Tibial artery (tissue), 4 donors: ENCODE data around the gene NCKAP5.

Experiments
- DNase-seq, 2 donors: peaks; one replicate each; pipeline ENCODE4 v3.0.0-alpha.2; 2019
- H3K27ac ChIP-seq, 2 donors: fragments of 200-600 bp; sonication (generic) in 1 of 2; 1 replicate in 1 of 2; 2 replicates in 1 of 2; pipeline ENCODE4 v1.5.1; 2018 to 2019; ENCODE audit warnings: mild to moderate bottlenecking in 1 of 2
- H3K27me3 ChIP-seq, 2 donors: fragments of 200-600 bp; sonication (generic) in 1 of 2; one replicate each; pipeline versions ENCODE4 v1.5.1 to v1.6.0; 2016 to 2019
- H3K36me3 ChIP-seq, 3 donors: fragments of 200-600 bp; sonication (generic) in 2 of 3; one replicate each; pipeline ENCODE4 v1.5.1; 2016 to 2019; ENCODE audit warnings: mild to moderate bottlenecking in 2 of 3
- H3K4me1 ChIP-seq, 4 donors: fragments of 200-600 bp; sonication (generic) in 2 of 4; 1 replicate in 3 of 4; 2 replicates in 1 of 4; pipeline ENCODE4 v1.5.1; 2016 to 2019
- H3K4me3 ChIP-seq, 2 donors: fragments of 200-600 bp; sonication (generic) in 1 of 2; 1 replicate in 1 of 2; 2 replicates in 1 of 2; pipeline ENCODE4 v1.5.1; 2018 to 2019; ENCODE audit warnings: mild to moderate bottlenecking in 2 of 2
- H3K9me3 ChIP-seq, 3 donors: fragments of 200-600 bp; sonication (generic) in 1 of 3; one replicate each; pipeline ENCODE4 v1.5.1; 2016 to 2019
- intact Hi-C: fragments of 100-400 bp; cut with DNase I; formaldehyde crosslinking; loops from one replicate; pipeline ENCODE4 v1.15.0; 2023; ENCODE audit warnings: low total_unique reads
- TF ChIP-seq, protein P1 (sequence below), 2 experiments: fragments of 200-600 bp in 1 of 2; fragments of 450-650 bp in 1 of 2; IDR thresholded peaks; one replicate each; pipeline ENCODE4 v1.5.1; 2017 to 2019; ENCODE audit warnings: antibody characterized with exemption in 2 of 2, mild to moderate bottlenecking in 1 of 2, moderate library complexity in 1 of 2

NCKAP5 gene

GRCh38 chr2:133241224-133241571 is 327.1 kb downstream of the NCKAP5 start:
- Histone ChIP-seq H3K4me1 (peaks cover 0 to 5% (median 1%) of the 10 kb centered on the region in 4 donors), H3K36me3 (no peaks in the 10 kb centered on the region), H3K4me3 (peak overlapping the region in 1 of 2 donors; percentile 5), H3K27ac (no peak overlapping the region), H3K27me3 (no peaks in the 10 kb centered on the region), H3K9me3 (no peaks in the 10 kb centered on the region)
- TF ChIP-seq, protein P1, sequence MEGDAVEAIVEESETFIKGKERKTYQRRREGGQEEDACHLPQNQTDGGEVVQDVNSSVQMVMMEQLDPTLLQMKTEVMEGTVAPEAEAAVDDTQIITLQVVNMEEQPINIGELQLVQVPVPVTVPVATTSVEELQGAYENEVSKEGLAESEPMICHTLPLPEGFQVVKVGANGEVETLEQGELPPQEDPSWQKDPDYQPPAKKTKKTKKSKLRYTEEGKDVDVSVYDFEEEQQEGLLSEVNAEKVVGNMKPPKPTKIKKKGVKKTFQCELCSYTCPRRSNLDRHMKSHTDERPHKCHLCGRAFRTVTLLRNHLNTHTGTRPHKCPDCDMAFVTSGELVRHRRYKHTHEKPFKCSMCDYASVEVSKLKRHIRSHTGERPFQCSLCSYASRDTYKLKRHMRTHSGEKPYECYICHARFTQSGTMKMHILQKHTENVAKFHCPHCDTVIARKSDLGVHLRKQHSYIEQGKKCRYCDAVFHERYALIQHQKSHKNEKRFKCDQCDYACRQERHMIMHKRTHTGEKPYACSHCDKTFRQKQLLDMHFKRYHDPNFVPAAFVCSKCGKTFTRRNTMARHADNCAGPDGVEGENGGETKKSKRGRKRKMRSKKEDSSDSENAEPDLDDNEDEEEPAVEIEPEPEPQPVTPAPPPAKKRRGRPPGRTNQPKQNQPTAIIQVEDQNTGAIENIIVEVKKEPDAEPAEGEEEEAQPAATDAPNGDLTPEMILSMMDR (IDR thresholded peaks at IDR 0.05): no peak
- intact Hi-C loops: no loop called here
- DNase-seq: no peak

- peaks cover 0 to 5% (median 1%) of the 10 kb centered on the region in 4 donors for H3K4me1 ChIP-seq
- no peak for DNase-seq
- H3K27me3 ChIP-seq: no peaks in the 10 kb centered on the region
- H3K36me3 ChIP-seq: no peaks in the 10 kb centered on the region
- H3K4me3 ChIP-seq: peak overlapping the region in 1 of 2 donors; percentile 5
- intact Hi-C loops: no loop called here
- H3K27ac ChIP-seq: no peak overlapping the region
- TF ChIP-seq, protein P1 (IDR thresholded peaks at IDR 0.05): no peak
- no peaks in the 10 kb centered on the region for H3K9me3 ChIP-seq
These were observed 327.6 kb downstream of the NCKAP5 start for GRCh38 chr2:133240491-133241223.

DNA sequence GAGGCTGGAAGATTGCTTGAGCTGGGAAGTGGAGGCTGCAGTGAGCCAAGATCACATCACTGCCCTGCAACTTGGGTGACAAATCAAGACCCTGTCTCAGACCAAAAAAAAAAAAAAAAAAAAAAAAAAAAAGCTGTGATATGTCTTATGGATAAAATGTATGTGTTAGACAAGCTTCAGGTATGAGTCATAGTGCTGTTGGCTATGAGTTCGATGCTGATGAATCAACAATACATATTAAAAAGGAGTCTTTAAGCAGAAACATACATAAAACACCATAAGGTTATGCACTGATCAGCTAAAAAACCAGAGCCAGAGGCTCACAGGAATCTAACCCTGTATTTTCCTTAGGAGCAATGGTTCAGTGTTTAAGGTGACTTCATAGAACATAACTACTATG is 332.3 kb downstream of the NCKAP5 start:
- intact Hi-C loops: no loop called here
- Histone ChIP-seq H3K4me1 (peaks cover 0 to 5% (median 1%) of the 10 kb centered on the region in 4 donors), H3K4me3 (no peak overlapping the region), H3K27ac (no peak overlapping the region), H3K27me3 (no peaks in the 10 kb centered on the region), H3K9me3 (no peaks in the 10 kb centered on the region), H3K36me3 (no peaks in the 10 kb centered on the region)
- no peak for DNase-seq
- TF ChIP-seq, protein P1 (IDR thresholded peaks at IDR 0.05): no peak

- TF ChIP-seq, protein P1 (IDR thresholded peaks at IDR 0.05): no peak
- no peaks in the 10 kb centered on the region for H3K27me3 ChIP-seq
- no peak overlapping the region for H3K4me3 ChIP-seq
- DNase-seq: no peak
- H3K4me1 ChIP-seq: no peaks in the 10 kb centered on the region
- intact Hi-C loops: no loop called here
- no peak overlapping the region for H3K27ac ChIP-seq
- H3K36me3 ChIP-seq: no peaks in the 10 kb centered on the region
- H3K9me3 ChIP-seq: no peaks in the 10 kb centered on the region
These were observed 335.7 kb downstream of the NCKAP5 start for GRCh38 chr2:133232556-133232955.

DNA sequence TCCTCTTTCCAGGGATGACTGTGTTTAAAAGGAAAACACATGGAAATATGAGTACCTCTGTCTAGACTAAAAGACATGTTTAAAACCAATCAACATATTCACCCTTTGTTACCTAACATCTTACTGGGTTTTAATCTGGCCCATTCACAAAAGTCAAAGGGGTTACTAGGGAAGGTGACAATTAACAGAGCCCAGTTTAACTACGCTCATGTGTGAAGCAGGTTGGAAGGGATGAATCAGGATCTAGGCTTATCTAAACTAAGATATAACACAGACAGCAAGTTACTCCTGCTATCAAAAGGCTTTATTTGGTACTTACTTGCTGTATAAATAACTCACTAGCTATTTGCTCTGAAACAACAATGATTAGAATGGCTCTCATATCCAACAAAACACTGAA is 337.0 kb downstream of the NCKAP5 start:
- no peaks in the 10 kb centered on the region for H3K4me1 ChIP-seq

More for the DNA sequence above, 337.0 kb downstream of the NCKAP5 start:
- intact Hi-C loops: no loop called here
- TF ChIP-seq, protein P1 (IDR thresholded peaks at IDR 0.05): no peak
- H3K4me3 ChIP-seq: no peak overlapping the region
- no peaks in the 10 kb centered on the region for H3K9me3 ChIP-seq
- H3K36me3 ChIP-seq: no peaks in the 10 kb centered on the region
- DNase-seq: no peak
- H3K27ac ChIP-seq: no peak overlapping the region
- no peaks in the 10 kb centered on the region for H3K27me3 ChIP-seq
